H1 (cell line): ENCODE data around the gene CDC42. TPM values are rescaled to one million over a fixed set of nuclear protein-coding genes. Genes with fewer than 3 reads are reported as not detected.
A peak's percentile ranks its signal among the peaks of the same experiment; 100 is the strongest.

Source experiments
- CTCF ChIA-PET: fragments of 300-600 bp; sonication (Branson Sonifier 250); formaldehyde crosslinking; loops from one replicate; lab custom pipeline; 2021; ENCODE audit not compliant: partially characterized antibody; lab: Charles Lee
- POLR2A ChIA-PET: fragments of 300-600 bp; sonication (Branson Sonifier 250); formaldehyde crosslinking; loops from one replicate; lab custom pipeline; 2021; ENCODE audit warnings: inconsistent platforms; ENCODE audit not compliant: partially characterized antibody; lab: Charles Lee
- DNase-seq, 2 experiments: peaks; one replicate each; pipeline versions ENCODE4 v3.0.0 to v3.0.0-alpha.2; 2010 to 2022; ENCODE audit warnings: low spot score in 2 of 2, low read depth in 1 of 2, mixed read lengths in 1 of 2
- FAIRE-seq: peaks from 2 replicates; lab custom pipeline; 2011; peaks lifted over from hg19 to GRCh38; lab: Jason Lieb, UNC
- H2AFZ ChIP-seq: 2 replicates; pipeline ENCODE4 v1.8.1; 2012; ENCODE audit warnings: low read length, inconsistent platforms
- H2AK5ac ChIP-seq: 2 replicates; pipeline ENCODE4 v1.6.1; 2013; ENCODE audit warnings: low read depth, low read length
- H2BK120ac ChIP-seq: replicated peaks from 2 replicates; pipeline ENCODE3; 2013; ENCODE audit warnings: low read depth, low read length, inconsistent platforms
- H2BK12ac ChIP-seq: 2 replicates; pipeline ENCODE4 v1.6.1; 2013; ENCODE audit warnings: low read depth, low read length
- H2BK15ac ChIP-seq: 2 replicates; pipeline ENCODE4 v1.6.1; 2013; ENCODE audit warnings: low read length
- H2BK20ac ChIP-seq: 2 replicates; pipeline ENCODE4 v1.6.1; 2013; ENCODE audit warnings: low read length
- H2BK5ac ChIP-seq: 2 replicates; pipeline ENCODE4 v1.6.1; 2013; ENCODE audit warnings: low read depth, low read length
- H3K14ac ChIP-seq: 2 replicates; pipeline ENCODE4 v1.6.1; 2013; ENCODE audit warnings: inconsistent platforms; ENCODE audit not compliant: insufficient read length
- H3K18ac ChIP-seq: 2 replicates; pipeline ENCODE4 v1.6.1; 2013; ENCODE audit warnings: low read length; ENCODE audit errors: extremely low read depth
- H3K23ac ChIP-seq: 2 replicates; pipeline ENCODE4 v1.6.1; 2013; ENCODE audit warnings: inconsistent platforms; ENCODE audit not compliant: insufficient read length
- H3K23me2 ChIP-seq: 2 replicates; pipeline ENCODE4 v1.6.1; 2013; ENCODE audit warnings: low read depth, low read length
- H3K27ac ChIP-seq: 2 replicates; pipeline ENCODE4 v1.6.1; 2011; ENCODE audit warnings: low read depth, low read length, inconsistent platforms
- H3K27me3 ChIP-seq, 4 experiments: replicated peaks in 1 of 4; 1 replicate in 1 of 4; 2 replicates in 3 of 4; pipeline versions ENCODE4 v1.6.1 to v1.8.1; 2011 to 2013; ENCODE audit warnings: low read length in 3 of 4, mild to moderate bottlenecking in 3 of 4, inconsistent platforms in 2 of 4, mixed read lengths in 2 of 4, moderate library complexity in 1 of 4; ENCODE audit not compliant: control insufficient read depth in 3 of 4, insufficient read depth in 3 of 4; ENCODE audit errors: extremely low read depth in 1 of 4
- H3K36me3 ChIP-seq, 4 experiments: 2 replicates each; pipeline versions ENCODE4 v1.6.1 to v1.8.1; 2011 to 2013; ENCODE audit warnings: mild to moderate bottlenecking in 4 of 4, low read length in 3 of 4, moderate library complexity in 2 of 4, control low read depth in 1 of 4, inconsistent platforms in 1 of 4; ENCODE audit not compliant: insufficient read depth in 4 of 4, control insufficient read depth in 2 of 4
- H3K4ac ChIP-seq: replicated peaks from 2 replicates; pipeline ENCODE3; 2013; ENCODE audit warnings: low read length, low read depth, mixed read lengths, inconsistent platforms; ENCODE audit not compliant: insufficient read length
- H3K4me1 ChIP-seq, 4 experiments: replicated peaks in 1 of 4; 1 replicate in 1 of 4; 2 replicates in 3 of 4; pipeline versions ENCODE4 v1.6.1 to v1.8.1; 2011 to 2013; ENCODE audit warnings: low read length in 3 of 4, inconsistent platforms in 2 of 4, mixed read lengths in 1 of 4; ENCODE audit not compliant: insufficient read depth in 4 of 4, control insufficient read depth in 3 of 4
- H3K4me2 ChIP-seq, 2 experiments: 2 replicates each; pipeline versions ENCODE4 v1.6.1 to v1.8.1; 2011 to 2013; ENCODE audit warnings: low read depth in 2 of 2, low read length in 2 of 2, control low read depth in 1 of 2, inconsistent platforms in 1 of 2, mild to moderate bottlenecking in 1 of 2; ENCODE audit not compliant: insufficient read depth in 1 of 2
- H3K4me3 ChIP-seq, 4 experiments: fragments of 200-600, 300-600 bp in 1 of 4; sonication (generic), shearing (Covaris generic), sonication (Bioruptor Twin) in 1 of 4; 2 replicates each; pipeline versions ENCODE4 v1.5.1 to v1.8.1; 2011 to 2016; ENCODE audit warnings: low read length in 4 of 4, low read depth in 3 of 4, control low read depth in 2 of 4, inconsistent platforms in 2 of 4, mild to moderate bottlenecking in 2 of 4, mixed read lengths in 1 of 4, moderate library complexity in 1 of 4; ENCODE audit not compliant: insufficient read depth in 2 of 4; ENCODE audit errors: extremely low read depth in 1 of 4
- H3K56ac ChIP-seq: replicated peaks from 2 replicates; pipeline ENCODE3; 2013; ENCODE audit warnings: low read depth, mild to moderate bottlenecking, mixed read lengths, low read length, inconsistent platforms; ENCODE audit not compliant: insufficient read length
- H3K79me1 ChIP-seq: 2 replicates; pipeline ENCODE4 v1.6.1; 2013; ENCODE audit warnings: low read depth, low read length, control low read depth
- H3K79me2 ChIP-seq, 2 experiments: 2 replicates each; pipeline versions ENCODE4 v1.6.1 to v1.8.1; 2012 to 2013; ENCODE audit warnings: low read length in 2 of 2, mild to moderate bottlenecking in 2 of 2, inconsistent platforms in 1 of 2; ENCODE audit not compliant: insufficient read depth in 2 of 2, control insufficient read depth in 1 of 2
- H3K9ac ChIP-seq, 4 experiments: replicated peaks in 1 of 4; 1 replicate in 1 of 4; 2 replicates in 3 of 4; pipeline versions ENCODE4 v1.6.1 to v1.8.1; 2011 to 2013; ENCODE audit warnings: low read depth in 3 of 4, low read length in 3 of 4, control low read depth in 2 of 4, mild to moderate bottlenecking in 2 of 4, moderate library complexity in 2 of 4, inconsistent platforms in 1 of 4; ENCODE audit errors: extremely low read depth in 1 of 4
- H3K9me3 ChIP-seq, 2 experiments: 2 replicates each; pipeline versions ENCODE4 v1.6.1 to v1.8.1; 2012 to 2013; ENCODE audit warnings: mild to moderate bottlenecking in 2 of 2, moderate library complexity in 2 of 2, control low read depth in 1 of 2, inconsistent platforms in 1 of 2, low read depth in 1 of 2, low read length in 1 of 2, mixed read lengths in 1 of 2; ENCODE audit not compliant: insufficient read depth in 2 of 2
- H4K20me1 ChIP-seq, 2 experiments: replicated peaks in 1 of 2; 2 replicates each; pipeline versions ENCODE3 to v1.8.1; 2011 to 2013; ENCODE audit warnings: inconsistent platforms in 2 of 2, low read length in 2 of 2, mild to moderate bottlenecking in 1 of 2; ENCODE audit not compliant: insufficient read depth in 2 of 2, control insufficient read depth in 1 of 2
- H4K5ac ChIP-seq: 2 replicates; pipeline ENCODE4 v1.6.1; 2013; ENCODE audit warnings: low read length, low read depth, mixed read lengths, inconsistent platforms; ENCODE audit not compliant: insufficient read length
- H4K8ac ChIP-seq: 2 replicates; pipeline ENCODE4 v1.8.0; 2013; ENCODE audit warnings: mild to moderate bottlenecking, moderate library complexity, low read length, inconsistent platforms; ENCODE audit not compliant: insufficient read depth; ENCODE audit errors: extremely low read depth
- H4K91ac ChIP-seq: replicated peaks from 2 replicates; pipeline ENCODE3; 2013; ENCODE audit warnings: low read length, mixed read lengths, inconsistent platforms; ENCODE audit not compliant: insufficient read length
- KDM1A ChIP-seq: fragments of 200-600, 300-600 bp; sonication (generic); IDR thresholded peaks from 2 replicates; pipeline ENCODE4 v1.7.1; 2016; ENCODE audit warnings: mild to moderate bottlenecking, low read length, borderline replicate concordance
- RBBP5 ChIP-seq: IDR thresholded peaks from 2 replicates; pipeline ENCODE4 v1.7.1; 2012; ENCODE audit warnings: low read depth, mild to moderate bottlenecking, inconsistent platforms, low read length, moderate library complexity, borderline replicate concordance
- WGBS, 2 experiments: shearing (Covaris generic) in 1 of 2; methylation state at CpG; one replicate each; pipeline versions ENCODE4 v1.1.6 to v1.1.7; 2013 to 2015; ENCODE audit warnings: low lambda C conversion rate in 2 of 2, mixed read lengths in 2 of 2, inconsistent platforms in 1 of 2, low coverage in 1 of 2, missing lambda C conversion rate in 1 of 2; ENCODE audit not compliant: insufficient replicate concordance in 2 of 2, insufficient coverage in 1 of 2, insufficient read length in 1 of 2; ENCODE audit errors: extremely low coverage in 1 of 2, missing lambda C conversion rate in 1 of 2; 5-methylcytosine and 5-hydroxymethylcytosine counted together
- polyA plus RNA-seq, 7 experiments: library from polyadenylated mRNA; depleted of rRNA in 3 of 7; stranded (reverse) in 5 of 7; unstranded in 2 of 7; fragments of >200 nt in 5 of 7; fragments of 200-250 nt in 2 of 7; gene quantifications; 1 replicate in 5 of 7; 2 replicates in 1 of 7; 4 replicates in 1 of 7; pipeline versions ENCODE4 v1.2.1 to v1.2.3, GENCODE V29; 2011 to 2013; ENCODE audit warnings: missing spikeins in 2 of 7, mixed read lengths in 2 of 7
- total RNA-seq: library from RNA; stranded (reverse); fragmentation: NEBNext Ultra II Directional; extraction: Animal tissue kit (Norgen Biotek cat#: 25700); gene quantifications from 2 replicates; pipeline ENCODE4 v1.2.1, GENCODE V29; 2021

CDC42 gene
- total and polyA plus RNA-seq, 2 of the 8 experiments (the other 6 are each of a cell fraction or from before 2014, with no cell fraction given), result 110 to 179 TPM

- no peak overlapping the region for H4K91ac ChIP-seq
- no peak overlapping the region; the same call in 1 of the 2 replicates for H2BK12ac ChIP-seq
- H3K4me3 ChIP-seq, result no peak overlapping the region
- H3K18ac ChIP-seq, result no peak overlapping the region
- no peaks in the 10 kb centered on the region; a peak in 1 of 8 replicates for H3K36me3 ChIP-seq
- FAIRE-seq (no peak), DNase-seq (no peak)
- 89% methylated on average over 14 of the region's 15 CpGs; no CpG with 5 or more reads in 1 of the 2 experiments for WGBS, 2 experiments
- no peak overlapping the region for H2AK5ac ChIP-seq
- H2AFZ ChIP-seq, result no peak overlapping the region
- 0 out of 7 replicates have a peak, but pooled peaks cover 0 to 2% (median 0%) of the 10 kb centered on the region in 4 experiments for H3K27me3 ChIP-seq
- no peak overlapping the region for H3K27ac ChIP-seq
- no peak overlapping the region for H4K8ac ChIP-seq
- no peak overlapping the region for H3K14ac ChIP-seq
- H3K9me3 ChIP-seq, result no peaks in the 10 kb centered on the region
- H3K56ac ChIP-seq, result no peak overlapping the region
- H3K4me1 ChIP-seq, result peaks cover 4 to 31% (median 22%) of the 10 kb centered on the region in 4 experiments
- H3K79me2 ChIP-seq, result no peaks in the 10 kb centered on the region
- no peak overlapping the region for H2BK120ac ChIP-seq
- H3K9ac ChIP-seq, result no peak overlapping the region
- no peaks in the 10 kb centered on the region for H3K79me1 ChIP-seq
- no peaks in the 10 kb centered on the region for H3K23me2 ChIP-seq
- H3K4me2 ChIP-seq, result no peak overlapping the region
- ChIA-PET POLR2A (no interaction called here), CTCF (interaction anchor here (0.6 to 13.1 kb wide), 25 partner anchors 8 to 479 kb away, joined by 3 to 149 read pairs (median 4); partner anchors contain the start of gene WNT4)
- no peak overlapping the region for H4K5ac ChIP-seq
- H2BK20ac ChIP-seq, result peak overlapping the region; percentile 48; the same call in 1 of the 2 replicates
- no peak overlapping the region for H3K23ac ChIP-seq
- TF ChIP-seq KDM1A (peak; percentile 80), RBBP5 (no peak)
- no peak overlapping the region for H2BK15ac ChIP-seq
- peaks cover 2% of the 10 kb centered on the region in 2 experiments for H4K20me1 ChIP-seq
- no peak overlapping the region for H2BK5ac ChIP-seq
- H3K4ac ChIP-seq, result no peak overlapping the region
Measured at GRCh38 chr1:22132517-22133235, 80.2 kb downstream of the CDC42 start.
